Activated CD8-positive, alpha-beta T cell treated with anti-CD3 and anti-CD28 coated beads for 36 hours (primary cell): Measurements from ENCODE around the gene STAC3. TPM values are rescaled to one million over a fixed set of nuclear protein-coding genes. Genes with fewer than 3 reads are reported as not detected.

Experiments
- ATAC-seq: fragments of 200-7000 bp; cut with Tn5 transposase; one replicate; pipeline ENCODE4 v1.10.0; 2021; ENCODE audit warnings: mild to moderate bottlenecking, moderate library complexity
- CTCF ChIA-PET: fragments of 350-600 bp; sonication (Branson Sonifier 250); formaldehyde crosslinking; loops from one replicate; lab custom pipeline; 2021; ENCODE audit warnings: antibody characterized with exemption; lab: Charles Lee
- POLR2A ChIA-PET: fragments of 350-600 bp; sonication (Branson Sonifier 250); formaldehyde crosslinking; loops from one replicate; lab custom pipeline; 2021; ENCODE audit warnings: antibody characterized with exemption; lab: Charles Lee
- DNase-seq: peaks from one replicate; pipeline ENCODE4 v3.0.0-alpha.2; 2020
- H3K27ac Mint-ChIP-seq: one replicate; pipeline ENCODE4 v1.8.0; 2021; ENCODE audit warnings: mild to moderate bottlenecking, mixed read lengths
- H3K27me3 Mint-ChIP-seq: one replicate; pipeline ENCODE4 v1.8.0; 2021; ENCODE audit warnings: mixed read lengths
- H3K36me3 Mint-ChIP-seq: one replicate; pipeline ENCODE4 v1.8.0; 2021; ENCODE audit warnings: low read depth, mixed read lengths
- H3K4me1 Mint-ChIP-seq: one replicate; pipeline ENCODE4 v1.8.0; 2021; ENCODE audit warnings: low read depth, mixed read lengths
- H3K4me3 Mint-ChIP-seq: one replicate; pipeline ENCODE4 v1.8.0; 2021; ENCODE audit warnings: mild to moderate bottlenecking, moderate library complexity, mixed read lengths
- H3K9me3 Mint-ChIP-seq: one replicate; pipeline ENCODE4 v1.8.0; 2021; ENCODE audit warnings: mixed read lengths
- intact Hi-C: fragments of 100-400 bp; cut with micrococcal nuclease; formaldehyde crosslinking; loops from one replicate; pipeline ENCODE4 v1.10.0; 2022
- total RNA-seq, 2 experiments: library from RNA; stranded (reverse); gene quantifications; one replicate each; pipeline ENCODE4 v1.2.3, GENCODE V29; 2021
- TF ChIP-seq, protein P1 (sequence below): fragments of 200-600 bp; IDR thresholded peaks from one replicate; pipeline ENCODE4 v1.8.0; 2022; ENCODE audit warnings: antibody characterized with exemption, mild to moderate bottlenecking

STAC3 gene
- total RNA-seq, 2 experiments from 2014 or later = 1.7 to 2.1 TPM

- DNase-seq (no peak), ATAC-seq (no peak)
- Mint-ChIP-seq H3K36me3 (peaks cover 29% of the 10 kb centered on the region), H3K4me3 (no peak overlapping the region), H3K4me1 (peaks cover 12% of the 10 kb centered on the region), H3K27ac (no peak overlapping the region), H3K9me3 (no peaks in the 10 kb centered on the region), H3K27me3 (no peaks in the 10 kb centered on the region)
- ChIA-PET POLR2A (interaction anchor here (1.0 kb wide), 1 partner anchor 10 kb away, joined by 3 read pairs; no protein-coding TSS in a partner anchor), CTCF (interaction anchor here (0.8 to 2.5 kb wide), 6 partner anchors 9 to 186 kb away, joined by 3 to 7 read pairs (median 4); no protein-coding TSS in a partner anchor)
- intact Hi-C loops = no loop called here
- TF ChIP-seq, protein P1, sequence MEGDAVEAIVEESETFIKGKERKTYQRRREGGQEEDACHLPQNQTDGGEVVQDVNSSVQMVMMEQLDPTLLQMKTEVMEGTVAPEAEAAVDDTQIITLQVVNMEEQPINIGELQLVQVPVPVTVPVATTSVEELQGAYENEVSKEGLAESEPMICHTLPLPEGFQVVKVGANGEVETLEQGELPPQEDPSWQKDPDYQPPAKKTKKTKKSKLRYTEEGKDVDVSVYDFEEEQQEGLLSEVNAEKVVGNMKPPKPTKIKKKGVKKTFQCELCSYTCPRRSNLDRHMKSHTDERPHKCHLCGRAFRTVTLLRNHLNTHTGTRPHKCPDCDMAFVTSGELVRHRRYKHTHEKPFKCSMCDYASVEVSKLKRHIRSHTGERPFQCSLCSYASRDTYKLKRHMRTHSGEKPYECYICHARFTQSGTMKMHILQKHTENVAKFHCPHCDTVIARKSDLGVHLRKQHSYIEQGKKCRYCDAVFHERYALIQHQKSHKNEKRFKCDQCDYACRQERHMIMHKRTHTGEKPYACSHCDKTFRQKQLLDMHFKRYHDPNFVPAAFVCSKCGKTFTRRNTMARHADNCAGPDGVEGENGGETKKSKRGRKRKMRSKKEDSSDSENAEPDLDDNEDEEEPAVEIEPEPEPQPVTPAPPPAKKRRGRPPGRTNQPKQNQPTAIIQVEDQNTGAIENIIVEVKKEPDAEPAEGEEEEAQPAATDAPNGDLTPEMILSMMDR = no peak
These were observed 21.6 kb upstream of the STAC3 start for GRCh38 chr12:57272337-57273151.

DNA sequence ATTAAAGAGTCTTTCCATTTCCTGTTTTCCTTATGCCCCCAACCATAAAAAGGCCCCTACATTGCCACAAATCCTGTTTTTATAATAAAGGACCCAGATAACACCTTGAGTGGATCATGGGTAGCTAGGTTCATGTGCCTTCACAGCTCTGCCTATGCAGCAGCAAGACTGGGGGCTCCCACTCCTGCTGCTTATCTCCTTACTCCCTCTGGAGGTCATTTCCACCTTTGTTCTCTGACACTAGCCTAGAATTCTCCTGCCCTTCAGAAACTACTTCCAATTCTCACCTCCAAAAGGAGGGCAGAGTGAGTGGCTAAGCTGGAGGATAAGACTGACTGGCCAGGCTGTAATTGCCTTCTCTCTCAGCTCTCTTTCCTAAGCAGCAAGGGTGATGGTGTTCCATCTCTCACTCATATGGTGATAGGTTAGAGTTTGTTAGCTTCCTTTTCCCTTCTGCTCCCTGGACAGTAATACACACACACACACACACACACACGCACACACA, 20.0 kb upstream of the STAC3 start:
- Mint-ChIP-seq H3K27me3 (no peaks in the 10 kb centered on the region), H3K36me3 (peaks cover 28% of the 10 kb centered on the region), H3K4me3 (no peak overlapping the region), H3K4me1 (peaks cover 14% of the 10 kb centered on the region), H3K27ac (no peak overlapping the region), H3K9me3 (no peaks in the 10 kb centered on the region)
- intact Hi-C loops = no loop called here
- CTCF ChIA-PET = interaction anchor here (0.9 to 2.2 kb wide), 5 partner anchors 28 to 191 kb away, joined by 3 to 9 read pairs (median 4); partner anchors contain the start of gene GLI1
- ATAC-seq (no peak), DNase-seq (no peak)
- TF ChIP-seq, protein P1 = no peak
- POLR2A ChIA-PET = interaction anchor here (0.6 to 0.7 kb wide), 2 partner anchors 177 to 267 kb away, joined by 3 read pairs; no protein-coding TSS in a partner anchor

- no peaks in the 10 kb centered on the region for H3K27me3 Mint-ChIP-seq
- ChIA-PET POLR2A (no interaction called here), CTCF (interaction anchor here (0.6 to 1.3 kb wide), 3 partner anchors 9 to 22 kb away, joined by 3 read pairs; no protein-coding TSS in a partner anchor)
- no peaks in the 10 kb centered on the region for H3K9me3 Mint-ChIP-seq
- no peak overlapping the region for H3K4me3 Mint-ChIP-seq
- DNase-seq (peak; percentile 36), ATAC-seq (peak; percentile 69)
- peaks cover 13% of the 10 kb centered on the region for H3K4me1 Mint-ChIP-seq
- H3K36me3 Mint-ChIP-seq = peaks cover 21% of the 10 kb centered on the region
- intact Hi-C loops = no loop called here
- TF ChIP-seq, protein P1 = no peak
- peak overlapping the region; percentile 68 for H3K27ac Mint-ChIP-seq
These were observed 17.3 kb upstream of the STAC3 start for GRCh38 chr12:57268264-57268663.

DNA sequence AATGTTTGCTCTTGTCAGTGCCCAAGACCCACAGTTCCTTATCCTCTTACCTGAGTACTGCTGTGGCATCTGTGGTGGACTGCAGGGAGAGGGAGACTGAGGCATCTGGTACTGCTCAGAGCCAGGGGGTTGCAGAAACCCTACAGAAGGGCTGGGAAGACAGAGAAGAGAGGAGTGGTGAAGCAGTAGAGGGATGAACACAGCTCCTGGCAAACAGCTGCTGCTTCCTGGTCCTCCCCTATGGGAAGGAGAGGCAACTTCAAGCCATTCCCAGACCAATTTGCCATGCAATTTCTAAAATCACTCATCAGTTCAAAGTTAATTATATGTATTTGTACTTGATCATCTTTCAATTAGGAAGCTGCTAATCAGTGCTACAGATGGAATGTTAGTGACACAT, 15.7 kb upstream of the STAC3 start:
- Mint-ChIP-seq H3K4me1 (peaks cover 13% of the 10 kb centered on the region), H3K36me3 (peaks cover 23% of the 10 kb centered on the region), H3K27ac (peak overlapping the region; percentile 79), H3K27me3 (no peaks in the 10 kb centered on the region), H3K4me3 (no peak overlapping the region), H3K9me3 (no peaks in the 10 kb centered on the region)
- ChIA-PET CTCF (interaction anchor here (1.1 to 3.3 kb wide), 3 partner anchors 16 to 186 kb away, joined by 3 to 22 read pairs (median 5); partner anchors contain the start of gene STAC3), POLR2A (interaction anchor here (0.7 to 1.2 kb wide), 2 partner anchors 11 to 71 kb away, joined by 3 read pairs; no protein-coding TSS in a partner anchor)
- DNase-seq = no peak
- TF ChIP-seq, protein P1 = no peak
- no peak for ATAC-seq
- intact Hi-C loops = no loop called here
